A549 (cell line): ENCODE measurements around the gene SMIM35. TPM values are rescaled to one million over a fixed set of nuclear protein-coding genes. Genes with fewer than 3 reads are reported as not detected.

ENCODE experiments used
- ATAC-seq, 2 experiments: fragments of 200-7000 bp in 1 of 2; fragments of >200 bp in 1 of 2; cut with Nextera tagmentation in 1 of 2; cut with Tn5 transposase in 1 of 2; 3 replicates each; pipeline versions ENCODE4 v1.8.0 to v1.9.1; 2018 to 2020; ENCODE audit warnings: mild to moderate bottlenecking in 1 of 2, moderate library complexity in 1 of 2
- CTCF ChIA-PET: fragments of 300-600 bp; sonication (Branson Sonifier 250); formaldehyde crosslinking; extraction: SDS; loops from one replicate; lab custom pipeline; 2021; ENCODE audit warnings: antibody characterized with exemption, inconsistent platforms; lab: Yijun Ruan, JAX
- POLR2A ChIA-PET: fragments of 350-600 bp; formaldehyde crosslinking; extraction: SDS; loops from one replicate; lab custom pipeline; 2021; ENCODE audit warnings: antibody characterized with exemption, inconsistent platforms; lab: Yijun Ruan, JAX
- DNase-seq, 2 experiments: peaks; one replicate each; pipeline versions ENCODE4 v3.0.0 to v3.0.0-alpha.2; 2011 to 2016; ENCODE audit warnings: low read depth in 1 of 2, low spot score in 1 of 2
- FAIRE-seq: peaks from 2 replicates; lab custom pipeline; 2011; peaks lifted over from hg19 to GRCh38; lab: Jason Lieb, UNC
- H3K27ac ChIP-seq, 2 experiments: fragments of >200 bp; sonication (Bioruptor Twin); formaldehyde crosslinking; 3 replicates each; pipeline ENCODE4 v1.5.1; 2016 to 2017
- H3K4me1 ChIP-seq: fragments of >200 bp; sonication (Bioruptor Twin); formaldehyde crosslinking; 3 replicates; pipeline ENCODE4 v1.6.1; 2016
- H3K4me2 ChIP-seq: fragments of >200 bp; sonication (Bioruptor Twin); formaldehyde crosslinking; 3 replicates; pipeline ENCODE4 v1.6.1; 2016
- H3K4me3 ChIP-seq: fragments of >200 bp; sonication (Bioruptor Twin); formaldehyde crosslinking; 3 replicates; pipeline ENCODE4 v1.5.1; 2016
- H3K9me3 ChIP-seq: fragments of >200 bp; sonication (Bioruptor Twin); formaldehyde crosslinking; 3 replicates; pipeline ENCODE4 v1.6.1; 2016
- BHLHE40 ChIP-seq: IDR thresholded peaks from 2 replicates; pipeline ENCODE4 v1.6.1; 2012; ENCODE audit warnings: low read depth, low read length, inconsistent platforms
- CEBPB ChIP-seq, 2 experiments: fragments of >200 bp in 1 of 2; sonication (Bioruptor Twin) in 1 of 2; formaldehyde crosslinking in 1 of 2; IDR thresholded peaks; 2 replicates each; pipeline ENCODE4 v1.6.1; 2012 to 2016
- CHD2 ChIP-seq: fragments of 150-350 bp; IDR thresholded peaks from 2 replicates; pipeline ENCODE4 v1.6.1; 2014; ENCODE audit warnings: low read length; ENCODE audit not compliant: partially characterized antibody
- CHD4 ChIP-seq: fragments of 200-600 bp; sonication (generic); IDR thresholded peaks from 2 replicates; pipeline ENCODE4 v1.6.1; 2016; ENCODE audit warnings: antibody characterized with exemption, mild to moderate bottlenecking, borderline replicate concordance
- EHF ChIP-seq: fragments of 250-450 bp; sonication (Bioruptor Pico); IDR thresholded peaks from 2 replicates; pipeline ENCODE4 v1.5.0; 2020; ENCODE audit warnings: mild to moderate bottlenecking
- EHMT2 ChIP-seq: fragments of 200-600 bp; sonication (generic); IDR thresholded peaks from 2 replicates; pipeline ENCODE4 v1.6.1; 2016; ENCODE audit warnings: antibody characterized with exemption, low read depth, mild to moderate bottlenecking, moderate library complexity
- EP300 ChIP-seq, 2 experiments: fragments of >200 bp; sonication (Bioruptor Twin); formaldehyde crosslinking; IDR thresholded peaks; 2 replicates in 1 of 2; 3 replicates in 1 of 2; pipeline ENCODE4 v1.6.1; 2016 to 2017
- ESRRA ChIP-seq: fragments of 150-350 bp; IDR thresholded peaks from 2 replicates; pipeline ENCODE4 v1.6.1; 2014; ENCODE audit warnings: mild to moderate bottlenecking, low read length, borderline replicate concordance
- GATA3 ChIP-seq: IDR thresholded peaks from 2 replicates; pipeline ENCODE4 v1.6.1; 2012; ENCODE audit warnings: borderline replicate concordance
- HDAC2 ChIP-seq: fragments of 200-600 bp; sonication (generic); IDR thresholded peaks from 2 replicates; pipeline ENCODE4 v1.6.1; 2016
- HOXA7 ChIP-seq: fragments of 250-450 bp; sonication (Bioruptor Pico); IDR thresholded peaks from 2 replicates; pipeline ENCODE4 v1.5.0; 2020; ENCODE audit warnings: mild to moderate bottlenecking, moderate library complexity
- HOXB13 ChIP-seq: fragments of 250-450 bp; sonication (Bioruptor Pico); IDR thresholded peaks from 2 replicates; pipeline ENCODE4 v1.5.0; 2020; ENCODE audit warnings: low read depth, mild to moderate bottlenecking, moderate library complexity
- HOXB5 ChIP-seq: fragments of 250-450 bp; sonication (Bioruptor Pico); IDR thresholded peaks from 2 replicates; pipeline ENCODE4 v1.5.0; 2020; ENCODE audit warnings: mild to moderate bottlenecking, moderate library complexity
- JUNB ChIP-seq: fragments of >200 bp; sonication (Bioruptor Twin); formaldehyde crosslinking; IDR thresholded peaks from 2 replicates; pipeline ENCODE4 v1.6.1; 2016
- KDM1A ChIP-seq: fragments of 200-600 bp; sonication (generic); IDR thresholded peaks from 2 replicates; pipeline ENCODE4 v1.6.1; 2016; ENCODE audit warnings: low read depth, mild to moderate bottlenecking
- KDM5A ChIP-seq: fragments of 200-600 bp; sonication (generic); IDR thresholded peaks from 2 replicates; pipeline ENCODE4 v1.6.1; 2016; ENCODE audit warnings: antibody characterized with exemption, mild to moderate bottlenecking
- MAFK ChIP-seq: fragments of 450-650 bp; IDR thresholded peaks from 2 replicates; pipeline ENCODE4 v1.6.1; 2014; ENCODE audit not compliant: partially characterized antibody
- NPAS2 ChIP-seq: fragments of 250-450 bp; sonication (Bioruptor Pico); IDR thresholded peaks from 2 replicates; pipeline ENCODE4 v1.8.0; 2022; ENCODE audit warnings: mild to moderate bottlenecking, moderate library complexity, borderline replicate concordance
- PHF8 ChIP-seq: fragments of 200-600 bp; sonication (generic); IDR thresholded peaks from 2 replicates; pipeline ENCODE4 v1.6.1; 2016; ENCODE audit warnings: low read depth, mild to moderate bottlenecking, antibody characterized with exemption, moderate library complexity, borderline replicate concordance
- RAD21 ChIP-seq, 2 experiments: fragments of >200 bp in 1 of 2; sonication (Bioruptor Twin) in 1 of 2; formaldehyde crosslinking in 1 of 2; IDR thresholded peaks in 1 of 2; conservative IDR thresholded peaks in 1 of 2; 2 replicates in 1 of 2; 3 replicates in 1 of 2; pipeline ENCODE4 v1.6.1; 2012 to 2018; ENCODE audit warnings: inconsistent platforms in 1 of 2
- RARB ChIP-seq: fragments of 250-450 bp; sonication (Bioruptor Pico); IDR thresholded peaks from 2 replicates; pipeline ENCODE4 v1.8.0; 2021; ENCODE audit warnings: mild to moderate bottlenecking, moderate library complexity
- RNF2 ChIP-seq: fragments of 200-600 bp; sonication (generic); IDR thresholded peaks from 2 replicates; pipeline ENCODE4 v1.6.1; 2016; ENCODE audit warnings: low read depth, mild to moderate bottlenecking, antibody characterized with exemption, moderate library complexity, borderline replicate concordance
- SMC3 ChIP-seq: fragments of >200 bp; sonication (Bioruptor Twin); formaldehyde crosslinking; IDR thresholded peaks from 3 replicates; pipeline ENCODE4 v1.6.1; 2018; ENCODE audit warnings: inconsistent platforms
- SREBF2 ChIP-seq: fragments of 450-650 bp; IDR thresholded peaks from 2 replicates; pipeline ENCODE4 v1.6.1; 2014; ENCODE audit warnings: mild to moderate bottlenecking, moderate library complexity
- TP53 ChIP-seq: fragments of 250-450 bp; sonication (Bioruptor Pico); IDR thresholded peaks from 2 replicates; pipeline ENCODE4 v1.5.0; 2021; ENCODE audit warnings: mild to moderate bottlenecking, moderate library complexity
- ZC3H11A ChIP-seq: fragments of 450-650 bp; IDR thresholded peaks from 2 replicates; pipeline ENCODE4 v1.6.1; 2014; ENCODE audit warnings: antibody characterized with exemption, mild to moderate bottlenecking
- ZNF302 ChIP-seq: fragments of 250-450 bp; sonication (Bioruptor Pico); IDR thresholded peaks from 2 replicates; pipeline ENCODE4 v1.9.0; 2021; ENCODE audit warnings: inconsistent platforms, mild to moderate bottlenecking, moderate library complexity
- WGBS: methylation state at CpG from one replicate; pipeline ENCODE4 v1.1.6; 2017; ENCODE audit errors: missing lambda C conversion rate; 5-methylcytosine and 5-hydroxymethylcytosine counted together
- polyA plus RNA-seq, 4 experiments: library from polyadenylated mRNA; depleted of rRNA in 3 of 4; stranded (reverse); fragments of >200 nt; fragmentation: RNase III in 1 of 4; extraction: RNeasy Plus Mini Kit Qiagen cat#74134 plus additional on column Dnase treatment in 1 of 4; gene quantifications; 2 replicates in 3 of 4; 3 replicates in 1 of 4; pipeline ENCODE4 v1.2.3, GENCODE V29; 2011 to 2017
- TF ChIP-seq, protein P1 (sequence below): fragments of 250-450 bp; sonication (Bioruptor Pico); IDR thresholded peaks from 2 replicates; pipeline ENCODE4 v1.5.0; 2021; ENCODE audit warnings: mild to moderate bottlenecking, moderate library complexity, borderline replicate concordance
- TF ChIP-seq, protein P2 (sequence below): fragments of 150-350 bp; IDR thresholded peaks from 2 replicates; pipeline ENCODE4 v1.6.1; 2014; ENCODE audit warnings: low read depth, mild to moderate bottlenecking, low read length

SMIM35 gene
- polyA plus RNA-seq, 2 of the 4 experiments (the other 2 are of a cell fraction): not detected

DNA sequence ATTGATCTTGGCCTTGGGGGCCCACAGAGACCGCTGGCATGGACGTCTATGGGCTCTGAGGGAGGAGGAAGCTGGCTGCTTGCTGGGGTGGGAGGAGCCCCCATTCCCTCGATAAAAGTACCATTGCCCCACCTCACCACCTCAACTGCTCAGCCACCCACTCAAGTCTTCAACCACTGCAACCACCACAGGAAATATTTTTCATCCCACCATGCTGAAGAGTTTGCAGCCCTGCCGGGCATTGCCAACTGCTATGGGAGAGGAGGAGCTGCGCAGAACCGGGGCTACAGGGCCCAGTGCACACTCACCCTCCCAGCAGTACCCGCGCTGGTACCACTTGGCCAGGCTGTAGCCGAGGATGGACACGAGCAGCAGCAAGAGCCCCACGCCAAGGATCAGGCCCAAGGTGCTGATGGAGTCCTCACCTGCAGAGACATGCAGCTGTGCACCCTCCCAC is 71.3 kb downstream of the SMIM35 start:
- Histone ChIP-seq H3K4me1 (no peaks in the 10 kb centered on the region), H3K4me2 (no peak overlapping the region), H3K27ac (no peak overlapping the region)
- no peak for ATAC-seq
- 47% methylated on average over 4 of the region's 11 CpGs for WGBS
- POLR2A ChIA-PET: no interaction called here
- no peak for TF ChIP-seq KDM1A
- TF ChIP-seq EP300 (IDR thresholded peaks at IDR 0.05): no peak
- TF ChIP-seq EHF (CRISPR knock-in tag): no peak
- no peak for TF ChIP-seq JUNB
- TF ChIP-seq EHMT2: no peak
- no peak for TF ChIP-seq TP53 (CRISPR knock-in tag)
- TF ChIP-seq NPAS2 (CRISPR knock-in tag): no peak
- TF ChIP-seq HOXA7 (CRISPR knock-in tag): no peak
- no peak for TF ChIP-seq MAFK
- TF ChIP-seq, protein P1, sequence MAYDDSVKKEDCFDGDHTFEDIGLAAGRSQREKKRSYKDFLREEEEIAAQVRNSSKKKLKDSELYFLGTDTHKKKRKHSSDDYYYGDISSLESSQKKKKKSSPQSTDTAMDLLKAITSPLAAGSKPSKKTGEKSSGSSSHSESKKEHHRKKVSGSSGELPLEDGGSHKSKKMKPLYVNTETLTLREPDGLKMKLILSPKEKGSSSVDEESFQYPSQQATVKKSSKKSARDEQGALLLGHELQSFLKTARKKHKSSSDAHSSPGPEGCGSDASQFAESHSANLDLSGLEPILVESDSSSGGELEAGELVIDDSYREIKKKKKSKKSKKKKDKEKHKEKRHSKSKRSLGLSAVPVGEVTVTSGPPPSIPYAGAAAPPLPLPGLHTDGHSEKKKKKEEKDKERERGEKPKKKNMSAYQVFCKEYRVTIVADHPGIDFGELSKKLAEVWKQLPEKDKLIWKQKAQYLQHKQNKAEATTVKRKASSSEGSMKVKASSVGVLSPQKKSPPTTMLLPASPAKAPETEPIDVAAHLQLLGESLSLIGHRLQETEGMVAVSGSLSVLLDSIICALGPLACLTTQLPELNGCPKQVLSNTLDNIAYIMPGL (CRISPR knock-in tag): no peak
- TF ChIP-seq ZC3H11A: no peak
- no peak for TF ChIP-seq HOXB13 (CRISPR knock-in tag)
- no peak for TF ChIP-seq HDAC2
- no peak for TF ChIP-seq RNF2
- no peak for TF ChIP-seq CHD2
- TF ChIP-seq ZNF302 (CRISPR knock-in tag): no peak
- no peak for TF ChIP-seq CHD4
- TF ChIP-seq, all 56 proteins: peak for 0
- DNase-seq (no peak), FAIRE-seq (no peak)
- Histone ChIP-seq H3K4me3 (no peak overlapping the region), H3K9me3 (peaks cover 6% of the 10 kb centered on the region; the same call in 2 of the 3 replicates)
- CTCF ChIA-PET: interaction anchor here (0.6 to 1.7 kb wide), 3 partner anchors 38 to 774 kb away, joined by 3 to 5 read pairs (median 4); no protein-coding TSS in a partner anchor

DNA sequence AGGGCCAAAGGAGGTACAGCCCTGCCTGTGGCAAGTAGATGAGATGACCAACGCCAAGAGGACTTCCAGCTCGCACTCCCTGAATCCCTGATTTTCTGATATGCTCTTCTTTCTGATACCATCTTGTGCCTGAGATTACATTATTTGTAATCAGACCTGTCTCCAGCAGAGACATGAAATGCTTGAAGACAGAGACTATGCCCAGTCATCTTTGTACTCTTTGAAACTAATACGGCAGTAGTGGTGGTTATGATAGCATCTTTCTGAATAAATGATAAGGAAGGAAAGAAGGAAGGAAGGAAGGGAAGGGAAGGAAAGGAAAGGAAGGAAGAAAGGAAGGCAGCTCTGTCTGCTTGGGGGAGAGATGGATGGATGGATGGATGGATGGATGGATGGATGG is 72.7 kb downstream of the SMIM35 start:
- ChIA-PET CTCF (interaction anchor here (1.8 kb wide), 1 partner anchor 67 kb away, joined by 4 read pairs; no protein-coding TSS in a partner anchor), POLR2A (no interaction called here)
- no peak for TF ChIP-seq ESRRA
- no peak for TF ChIP-seq KDM1A
- no peak for TF ChIP-seq GATA3
- TF ChIP-seq BHLHE40: no peak
- TF ChIP-seq HOXB5 (CRISPR knock-in tag): no peak
- no peak for TF ChIP-seq KDM5A
- TF ChIP-seq CHD2: no peak
- TF ChIP-seq ZC3H11A: no peak
- TF ChIP-seq, protein P2, sequence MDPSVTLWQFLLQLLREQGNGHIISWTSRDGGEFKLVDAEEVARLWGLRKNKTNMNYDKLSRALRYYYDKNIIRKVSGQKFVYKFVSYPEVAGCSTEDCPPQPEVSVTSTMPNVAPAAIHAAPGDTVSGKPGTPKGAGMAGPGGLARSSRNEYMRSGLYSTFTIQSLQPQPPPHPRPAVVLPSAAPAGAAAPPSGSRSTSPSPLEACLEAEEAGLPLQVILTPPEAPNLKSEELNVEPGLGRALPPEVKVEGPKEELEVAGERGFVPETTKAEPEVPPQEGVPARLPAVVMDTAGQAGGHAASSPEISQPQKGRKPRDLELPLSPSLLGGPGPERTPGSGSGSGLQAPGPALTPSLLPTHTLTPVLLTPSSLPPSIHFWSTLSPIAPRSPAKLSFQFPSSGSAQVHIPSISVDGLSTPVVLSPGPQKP: no peak
- no peak for TF ChIP-seq ZNF302 (CRISPR knock-in tag)
- TF ChIP-seq HDAC2: no peak
- no peak for TF ChIP-seq SREBF2
- no peak for TF ChIP-seq TP53 (CRISPR knock-in tag)
- no peak for TF ChIP-seq CEBPB (IDR thresholded peaks at IDR 0.05)
- TF ChIP-seq RARB (CRISPR knock-in tag): no peak
- no peak for TF ChIP-seq RAD21 (conservative IDR thresholded peaks at IDR 0.05 in 1 of 2, IDR thresholded peaks at IDR 0.05 in 1 of 2)
- no peak for TF ChIP-seq PHF8
- no peak for TF ChIP-seq SMC3
- Histone ChIP-seq H3K4me1 (no peaks in the 10 kb centered on the region), H3K4me3 (no peak overlapping the region), H3K9me3 (peaks cover 6% of the 10 kb centered on the region; the same call in 1 of the 3 replicates), H3K4me2 (no peak overlapping the region), H3K27ac (no peak overlapping the region)
- ATAC-seq (no peak), DNase-seq (no peak), FAIRE-seq (no peak)
- 76% methylated on average over 3 of the region's 3 CpGs for WGBS
